Mesangial cell (primary cell): ENCODE results near the gene C16orf74. TPM values are rescaled to one million over a fixed set of nuclear protein-coding genes. Genes with fewer than 3 reads are reported as not detected.

Experiments used
- total RNA-seq: library from RNA; depleted of rRNA; stranded (reverse); fragments of >200 nt; gene quantifications from 2 replicates; pipeline ENCODE4 v1.2.3, GENCODE V29; 2015

Gene C16orf74
- total RNA-seq = 5.6 and 11.4 TPM in 2 replicates

DNA sequence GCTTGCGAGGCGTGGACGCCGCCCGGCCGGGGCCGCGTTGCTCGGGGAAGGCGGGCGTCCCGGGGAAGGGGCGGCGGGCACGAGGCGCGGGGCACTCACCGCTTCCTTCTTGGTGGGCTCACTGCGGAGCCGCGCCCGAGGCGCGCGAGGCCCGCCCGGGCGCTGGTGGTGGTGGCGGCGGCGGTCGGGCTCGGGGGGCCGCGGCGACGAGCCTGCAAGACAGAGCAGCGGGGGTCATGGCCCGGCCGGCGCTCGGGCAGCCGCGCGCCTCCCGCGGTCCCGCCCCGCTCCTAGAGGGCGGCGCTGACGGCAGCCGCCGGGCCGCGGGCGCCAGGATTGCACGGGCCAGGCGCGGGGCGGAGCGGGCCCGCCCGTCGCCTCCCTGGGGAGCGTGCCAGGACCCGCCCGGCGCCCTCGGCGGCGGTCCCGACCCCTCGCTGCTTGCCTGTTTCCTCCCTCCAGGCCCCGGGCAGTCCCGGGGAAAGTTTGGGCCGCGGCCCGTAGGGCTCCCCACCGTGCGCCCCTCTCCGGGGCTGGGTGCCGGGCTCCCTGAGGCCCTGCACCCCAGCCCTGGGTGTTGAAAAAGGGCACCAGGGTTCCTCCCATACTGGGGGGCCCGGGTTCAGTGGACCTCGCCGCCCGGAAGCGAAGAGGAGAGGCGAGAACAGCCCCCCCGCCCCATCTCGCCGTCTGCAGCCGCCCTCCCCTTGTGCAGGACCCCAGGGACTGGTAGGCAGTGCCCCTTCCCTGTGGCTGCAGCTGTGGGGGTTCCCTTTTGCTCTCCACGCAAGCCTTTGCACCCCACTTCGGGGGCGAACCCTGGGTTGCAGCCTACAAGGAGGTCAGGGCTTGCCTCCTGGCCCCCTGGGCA lies at the start of gene C16orf74:
Gene C16orf74 (minus strand): TSS at position 270 of the 871 bp plus-strand sequence. CDS start 15,879 bp downstream, outside the sequence.

DNA sequence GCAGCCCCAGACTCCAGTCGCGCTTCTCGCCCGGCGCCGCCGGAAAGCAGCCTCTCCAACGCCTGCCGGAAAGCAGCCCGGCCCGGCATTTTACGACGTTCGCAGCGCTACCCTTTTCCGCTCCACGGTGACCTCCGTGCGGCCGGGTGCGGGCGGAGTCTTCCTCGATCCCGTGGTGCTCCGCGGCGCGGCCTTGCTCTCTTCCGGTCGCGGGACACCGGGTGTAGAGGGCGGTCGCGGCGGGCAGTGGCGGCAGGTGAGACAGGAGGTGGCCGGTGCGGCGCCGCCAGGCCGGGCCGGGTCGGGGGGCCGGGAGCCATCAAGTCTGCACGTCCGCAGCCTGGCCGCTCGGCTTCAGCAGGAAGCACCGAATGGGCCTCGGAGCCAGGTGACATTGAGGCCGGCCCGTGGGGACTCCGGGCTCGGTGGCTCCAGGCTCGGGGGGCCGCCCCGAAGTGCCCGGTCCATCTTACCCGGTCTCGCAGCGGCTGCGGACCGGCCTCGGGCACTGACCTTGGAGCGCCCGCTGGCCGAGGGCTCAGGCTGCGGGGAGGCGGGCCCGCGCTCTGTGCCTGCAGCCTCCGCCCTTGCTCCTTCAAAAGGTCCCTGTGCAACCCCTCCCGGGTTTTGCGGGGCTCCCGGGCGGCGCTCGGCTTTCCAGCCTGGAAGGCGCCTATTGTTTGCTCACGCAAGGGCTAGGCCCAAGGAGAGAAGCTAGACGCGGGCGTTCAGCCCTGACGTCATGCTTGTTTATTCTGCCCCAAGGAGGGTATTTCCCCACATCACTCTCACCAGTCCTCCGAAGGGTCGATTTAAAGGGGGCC lies 48.8 kb upstream of the C16orf74 start, which contains the start of the genes COX4I1 and EMC8:
Gene COX4I1 (plus strand): TSS at position 199 of the 824 bp plus-strand sequence. CDS start 1,511 bp downstream, outside the sequence.
Gene EMC8 (minus strand): TSS at position 48 of the 824 bp plus-strand sequence. CDS start 249 bp downstream, outside the sequence.

DNA sequence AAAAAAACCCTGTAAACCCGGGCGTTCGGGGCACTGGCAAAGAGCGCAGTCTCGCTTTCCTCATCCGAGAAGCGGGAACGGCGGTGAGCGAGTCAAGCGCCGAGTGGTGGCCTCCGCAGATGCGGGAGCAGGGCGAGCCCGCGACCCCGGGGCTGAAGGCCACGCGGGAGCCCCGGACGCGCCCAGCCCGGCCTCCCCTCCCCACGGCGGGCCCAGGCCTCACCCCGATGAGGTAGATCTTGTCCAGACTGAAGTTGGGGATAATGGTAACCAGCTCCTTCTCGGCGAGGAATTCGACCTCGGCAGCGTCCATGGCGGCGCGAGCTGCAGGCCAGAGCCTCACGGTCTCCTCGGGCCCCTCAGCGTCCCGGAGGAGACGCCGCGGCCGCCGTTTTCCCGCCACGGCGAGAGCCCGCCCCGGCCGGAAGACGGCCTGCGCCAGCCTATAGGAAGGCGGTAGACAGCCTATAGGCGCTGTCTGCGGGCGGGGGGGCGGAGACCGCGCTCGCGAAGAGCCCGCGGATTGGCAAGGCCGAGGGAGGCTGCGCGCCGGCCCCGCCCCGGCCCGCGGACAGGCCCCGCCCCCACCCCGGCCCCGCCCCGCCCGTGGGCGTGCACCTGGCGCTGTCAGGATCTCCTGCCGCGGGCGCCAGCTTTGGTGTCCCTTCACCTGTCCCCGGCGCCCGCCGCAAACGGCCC lies 62.2 kb downstream of the C16orf74 start, which contains the start of gene GINS2:
Gene GINS2 (minus strand): TSS at position 369 of the 699 bp plus-strand sequence. CDS start 56 bp downstream, at position 313.

Other genes with a start within 250 kb of the C16orf74 start
- gene GSE1, start 137.8 kb downstream of the C16orf74 start, total RNA-seq = 11.2 and 28.9 TPM in 2 replicates
- 1.8 and 29.8 TPM in 2 replicates for gene GINS2, start 62.1 kb downstream of the C16orf74 start, total RNA-seq
- gene EMC8, start 48.4 kb upstream of the C16orf74 start, total RNA-seq = 72.8 and 74.9 TPM in 2 replicates
- gene COX4I1, start 48.6 kb upstream of the C16orf74 start, total RNA-seq = 393 and 399 TPM in 2 replicates
- gene IRF8, start 148.1 kb upstream of the C16orf74 start, total RNA-seq = 0.49 and 0.89 TPM in 2 replicates